ENCODE measurements around the gene AQP12B. TPM values are rescaled to one million over a fixed set of nuclear protein-coding genes. Genes with fewer than 3 reads are reported as not detected.

Gene AQP12B
- total RNA-seq, 1 donor from 2014 or later: not detected

- no peaks in the 10 kb centered on the region for H3K27me3 ChIP-seq (ENCODE audit: control insufficient read depth, insufficient read depth, low read length)
- H3K4me3 ChIP-seq (ENCODE audit: low read depth, low read length): no peak overlapping the region
- no peak for DNase-seq (ENCODE audit: low read depth)
- TF ChIP-seq CTCF (IDR thresholded peaks at IDR 0.05; ENCODE audit: insufficient read depth, low read length, severe bottlenecking): no peak
- FAIRE-seq: no peak
- H3K36me3 ChIP-seq (ENCODE audit: control insufficient read depth, insufficient read depth, low read length): no peaks in the 10 kb centered on the region
Observed at GRCh38 chr2:240640939-240641338, 41.7 kb downstream of the AQP12B start.

- FAIRE-seq (no peak), DNase-seq (ENCODE audit: low read depth) (no peak)
- Histone ChIP-seq H3K27me3 (ENCODE audit: control insufficient read depth, insufficient read depth, low read length) (no peaks in the 10 kb centered on the region), H3K36me3 (ENCODE audit: control insufficient read depth, insufficient read depth, low read length) (no peaks in the 10 kb centered on the region), H3K4me3 (ENCODE audit: low read depth, low read length) (no peak overlapping the region)
- TF ChIP-seq CTCF (IDR thresholded peaks at IDR 0.05; ENCODE audit: insufficient read depth, low read length, severe bottlenecking): no peak
Observed at GRCh38 chr2:240639566-240639965, 43.1 kb downstream of the AQP12B start.

GRCh38 chr2:240638512-240639160 is 44.0 kb downstream of the AQP12B start:
- H3K4me3 ChIP-seq (ENCODE audit: low read depth, low read length): no peak overlapping the region
- H3K36me3 ChIP-seq (ENCODE audit: control insufficient read depth, insufficient read depth, low read length): no peaks in the 10 kb centered on the region
- H3K27me3 ChIP-seq (ENCODE audit: control insufficient read depth, insufficient read depth, low read length): no peaks in the 10 kb centered on the region
- no peak for DNase-seq (ENCODE audit: low read depth)
- TF ChIP-seq CTCF (IDR thresholded peaks at IDR 0.05; ENCODE audit: insufficient read depth, low read length, severe bottlenecking): no peak
- no peak for FAIRE-seq

- DNase-seq (ENCODE audit: low read depth) (no peak), FAIRE-seq (no peak)
Observed at GRCh38 chr2:240637901-240638345, 44.8 kb downstream of the AQP12B start.

GRCh38 chr2:240637116-240637900 is 45.4 kb downstream of the AQP12B start:
- DNase-seq (ENCODE audit: low read depth): no peak
- H3K36me3 ChIP-seq (ENCODE audit: control insufficient read depth, insufficient read depth, low read length): no peaks in the 10 kb centered on the region
- no peak overlapping the region for H3K4me3 ChIP-seq (ENCODE audit: low read depth, low read length)
- no peaks in the 10 kb centered on the region for H3K27me3 ChIP-seq (ENCODE audit: control insufficient read depth, insufficient read depth, low read length)
- no peak for TF ChIP-seq CTCF (IDR thresholded peaks at IDR 0.05; ENCODE audit: insufficient read depth, low read length, severe bottlenecking)
- no peak for FAIRE-seq

More at GRCh38 chr2:240637901-240638345, 44.8 kb downstream of the AQP12B start:
- Histone ChIP-seq H3K27me3 (ENCODE audit: control insufficient read depth, insufficient read depth, low read length) (no peaks in the 10 kb centered on the region), H3K36me3 (ENCODE audit: control insufficient read depth, insufficient read depth, low read length) (no peaks in the 10 kb centered on the region), H3K4me3 (ENCODE audit: low read depth, low read length) (no peak overlapping the region)
- no peak for TF ChIP-seq CTCF (IDR thresholded peaks at IDR 0.05; ENCODE audit: insufficient read depth, low read length, severe bottlenecking)

Data from bronchial epithelial cell (primary cell).